ENCODE data around the gene VWA5B1.

VWA5B1 gene

GRCh38 chr1:20379075-20379474, 88.4 kb downstream of the VWA5B1 start:
- no peak overlapping the region for H3K4me3 ChIP-seq (ENCODE audit: low read length)
- TF ChIP-seq CTCF (conservative IDR thresholded peaks at IDR 0.05; ENCODE audit: low read length): no peak
- no peak for DNase-seq (ENCODE audit: low read depth)

GRCh38 chr1:20380175-20380574, 89.5 kb downstream of the VWA5B1 start:
- no peak overlapping the region for H3K4me3 ChIP-seq (ENCODE audit: low read length)
- no peak for TF ChIP-seq CTCF (conservative IDR thresholded peaks at IDR 0.05; ENCODE audit: low read length)
- no peak for DNase-seq (ENCODE audit: low read depth)

GRCh38 chr1:20380616-20381035, 90.0 kb downstream of the VWA5B1 start:
- TF ChIP-seq CTCF (conservative IDR thresholded peaks at IDR 0.05; ENCODE audit: low read length): no peak
- no peak overlapping the region for H3K4me3 ChIP-seq (ENCODE audit: low read length)
- peak; percentile 94 for DNase-seq (ENCODE audit: low read depth)

GRCh38 chr1:20381045-20381641, 90.5 kb downstream of the VWA5B1 start:
- no peak for DNase-seq (ENCODE audit: low read depth)
- H3K4me3 ChIP-seq (ENCODE audit: low read length): no peak overlapping the region
- no peak for TF ChIP-seq CTCF (conservative IDR thresholded peaks at IDR 0.05; ENCODE audit: low read length)

- no peak for DNase-seq (ENCODE audit: low read depth)
- no peak overlapping the region for H3K4me3 ChIP-seq (ENCODE audit: low read length)
- no peak for TF ChIP-seq CTCF (conservative IDR thresholded peaks at IDR 0.05; ENCODE audit: low read length)
Measured at GRCh38 chr1:20381961-20382360, 91.3 kb downstream of the VWA5B1 start.

- DNase-seq (ENCODE audit: low read depth): no peak
- no peak for TF ChIP-seq CTCF (conservative IDR thresholded peaks at IDR 0.05; ENCODE audit: low read length)
- H3K4me3 ChIP-seq (ENCODE audit: low read length): no peak overlapping the region
Measured at GRCh38 chr1:20382711-20383110, 92.0 kb downstream of the VWA5B1 start.

- no peak for TF ChIP-seq CTCF (conservative IDR thresholded peaks at IDR 0.05; ENCODE audit: low read length)
- no peak overlapping the region for H3K4me3 ChIP-seq (ENCODE audit: low read length)
Measured at GRCh38 chr1:20383631-20384030, 93.0 kb downstream of the VWA5B1 start.

More at GRCh38 chr1:20383631-20384030, 93.0 kb downstream of the VWA5B1 start:
- DNase-seq (ENCODE audit: low read depth): no peak
